H9 (cell line): ENCODE results near the gene ZFAND3. TPM values are rescaled to one million over a fixed set of nuclear protein-coding genes. Genes with fewer than 3 reads are reported as not detected.

ENCODE experiments used
- DNase-seq: peaks from one replicate; pipeline ENCODE4 v3.0.0-alpha.2; 2017
- H2AFZ ChIP-seq: one replicate; pipeline ENCODE4 v1.6.1; 2013; ENCODE audit warnings: mild to moderate bottlenecking, low read length, control low read depth, moderate library complexity
- H2AK5ac ChIP-seq: 2 replicates; pipeline ENCODE4 v1.6.1; 2013; ENCODE audit warnings: low read length, control low read depth, mixed read lengths; ENCODE audit not compliant: insufficient read length
- H2BK120ac ChIP-seq: one replicate; pipeline ENCODE4 v1.6.1; 2013; ENCODE audit warnings: low read depth, mild to moderate bottlenecking, low read length, control low read depth, inconsistent platforms; ENCODE audit not compliant: poor library complexity, severe bottlenecking
- H2BK12ac ChIP-seq: 2 replicates; pipeline ENCODE4 v1.6.1; 2013; ENCODE audit warnings: low read length, control low read depth, mixed read lengths, low read depth; ENCODE audit not compliant: insufficient read length
- H2BK15ac ChIP-seq: 2 replicates; pipeline ENCODE4 v1.6.1; 2013; ENCODE audit warnings: low read depth, low read length, control low read depth
- H2BK20ac ChIP-seq: one replicate; pipeline ENCODE4 v1.6.1; 2013; ENCODE audit warnings: low read depth, mild to moderate bottlenecking, low read length, control low read depth, inconsistent platforms; ENCODE audit not compliant: poor library complexity, severe bottlenecking
- H2BK5ac ChIP-seq: 2 replicates; pipeline ENCODE4 v1.6.1; 2013; ENCODE audit warnings: low read length, control low read depth, mixed read lengths; ENCODE audit not compliant: insufficient read length
- H3K14ac ChIP-seq: 2 replicates; pipeline ENCODE4 v1.6.1; 2013; ENCODE audit warnings: low read length, control low read depth; ENCODE audit not compliant: insufficient read depth
- H3K18ac ChIP-seq: 2 replicates; pipeline ENCODE4 v1.6.1; 2013; ENCODE audit warnings: low read depth, mild to moderate bottlenecking, mixed read lengths, low read length, control low read depth; ENCODE audit not compliant: insufficient read length
- H3K23ac ChIP-seq: 2 replicates; pipeline ENCODE4 v1.6.1; 2013; ENCODE audit warnings: low read length, control low read depth, mixed read lengths, low read depth; ENCODE audit not compliant: insufficient read length
- H3K23me2 ChIP-seq: 2 replicates; pipeline ENCODE4 v1.6.1; 2013; ENCODE audit warnings: low read depth, mild to moderate bottlenecking, mixed read lengths, low read length, control low read depth; ENCODE audit not compliant: insufficient read length, poor library complexity, severe bottlenecking
- H3K27ac ChIP-seq: 2 replicates; pipeline ENCODE4 v1.5.1; 2013; ENCODE audit warnings: low read length, control low read depth, mixed read lengths, low read depth; ENCODE audit not compliant: insufficient read length
- H3K27me3 ChIP-seq: 2 replicates; pipeline ENCODE4 v1.6.1; 2013; ENCODE audit warnings: low read length, control low read depth, inconsistent platforms; ENCODE audit not compliant: insufficient read depth
- H3K4ac ChIP-seq: 2 replicates; pipeline ENCODE4 v1.6.1; 2013; ENCODE audit warnings: low read depth, mild to moderate bottlenecking, control low read depth, inconsistent platforms, low read length, moderate library complexity
- H3K4me1 ChIP-seq: 2 replicates; pipeline ENCODE4 v1.6.1; 2013; ENCODE audit warnings: low read length, control low read depth, inconsistent platforms; ENCODE audit not compliant: insufficient read depth
- H3K4me2 ChIP-seq: 2 replicates; pipeline ENCODE4 v1.6.1; 2013; ENCODE audit warnings: low read length, control low read depth, mixed read lengths; ENCODE audit not compliant: insufficient read length, insufficient read depth
- H3K56ac ChIP-seq: 2 replicates; pipeline ENCODE4 v1.6.1; 2013; ENCODE audit warnings: low read depth, mild to moderate bottlenecking, mixed read lengths, low read length, control low read depth; ENCODE audit not compliant: insufficient read length
- H3K79me1 ChIP-seq: 2 replicates; pipeline ENCODE4 v1.6.1; 2013; ENCODE audit warnings: low read depth, mild to moderate bottlenecking, moderate library complexity, low read length, control low read depth, inconsistent platforms; ENCODE audit not compliant: insufficient read depth, poor library complexity, severe bottlenecking
- H3K79me2 ChIP-seq: 2 replicates; pipeline ENCODE4 v1.6.1; 2013; ENCODE audit warnings: low read length, control low read depth, inconsistent platforms; ENCODE audit not compliant: insufficient read depth
- H3K9ac ChIP-seq: 2 replicates; pipeline ENCODE4 v1.6.1; 2013; ENCODE audit warnings: low read length, control low read depth, mixed read lengths; ENCODE audit not compliant: insufficient read length; ENCODE audit errors: extremely low read depth
- H3K9me3 ChIP-seq: one replicate; pipeline ENCODE4 v1.6.1; 2013; ENCODE audit warnings: low read depth, low read length, inconsistent platforms; ENCODE audit not compliant: control insufficient read depth
- H3T11ph ChIP-seq: one replicate; pipeline ENCODE4 v1.6.1; 2013; ENCODE audit warnings: mild to moderate bottlenecking, low read length, control low read depth, inconsistent platforms
- H4K20me1 ChIP-seq: one replicate; pipeline ENCODE4 v1.6.1; 2013; ENCODE audit not compliant: control insufficient read depth, insufficient read length, insufficient read depth
- H4K5ac ChIP-seq: 2 replicates; pipeline ENCODE4 v1.6.1; 2013; ENCODE audit warnings: low read depth, mild to moderate bottlenecking, mixed read lengths, low read length, control low read depth; ENCODE audit not compliant: insufficient read length
- H4K8ac ChIP-seq: replicated peaks from 2 replicates; pipeline ENCODE4 v1.6.1; 2013; ENCODE audit warnings: low read length, control low read depth, mixed read lengths, low read depth; ENCODE audit not compliant: insufficient read length
- H4K91ac ChIP-seq: 2 replicates; pipeline ENCODE4 v1.6.1; 2013; ENCODE audit warnings: low read depth, mild to moderate bottlenecking, moderate library complexity, mixed read lengths, low read length, control low read depth; ENCODE audit not compliant: insufficient read length
- H3K27ac Mint-ChIP-seq, 3 experiments: 2 replicates in 2 of 3; 3 replicates in 1 of 3; pipeline ENCODE4 v1.8.0; 2020 to 2021; ENCODE audit warnings: mixed read lengths in 3 of 3, mild to moderate bottlenecking in 1 of 3, moderate library complexity in 1 of 3
- H3K27me3 Mint-ChIP-seq: 2 replicates; pipeline ENCODE4 v1.8.0; 2021; ENCODE audit warnings: low read depth, mild to moderate bottlenecking, moderate library complexity, mixed read lengths
- H3K36me3 Mint-ChIP-seq, 3 experiments: 2 replicates in 2 of 3; 3 replicates in 1 of 3; pipeline ENCODE4 v1.8.0; 2020 to 2021; ENCODE audit warnings: low read depth in 3 of 3, mixed read lengths in 3 of 3; ENCODE audit not compliant: insufficient read depth in 1 of 3
- H3K4me1 Mint-ChIP-seq, 2 experiments: 2 replicates each; pipeline ENCODE4 v1.8.0; 2020; ENCODE audit warnings: mixed read lengths in 2 of 2
- H3K4me3 Mint-ChIP-seq, 2 experiments: 2 replicates in 1 of 2; 3 replicates in 1 of 2; pipeline ENCODE4 v1.8.0; 2020 to 2021; ENCODE audit warnings: mild to moderate bottlenecking in 2 of 2, mixed read lengths in 2 of 2, moderate library complexity in 1 of 2
- H3K9me3 Mint-ChIP-seq, 2 experiments: 2 replicates in 1 of 2; 3 replicates in 1 of 2; pipeline ENCODE4 v1.8.0; 2020; ENCODE audit warnings: mild to moderate bottlenecking in 2 of 2, mixed read lengths in 2 of 2, moderate library complexity in 1 of 2
- WGBS: extraction: QIAGEN DNeasy Blood & Tissue Kit; methylation state at CpG from one replicate; pipeline ENCODE4 v1.1.7; 2013; ENCODE audit warnings: missing lambda C conversion rate, low lambda C conversion rate, mixed read lengths; ENCODE audit not compliant: insufficient read length; ENCODE audit errors: extremely low coverage; 5-methylcytosine and 5-hydroxymethylcytosine counted together
- total RNA-seq: library from RNA; stranded (reverse); gene quantifications from 2 replicates; pipeline ENCODE4 v1.2.1, GENCODE V29; 2021
- TF ChIP-seq, protein P1 (sequence below): fragments of 200-600 bp; sonication (generic); conservative IDR thresholded peaks from 3 replicates; pipeline ENCODE4 v1.8.0; 2021; ENCODE audit warnings: antibody characterized with exemption, mild to moderate bottlenecking

The ZFAND3 gene
- total RNA-seq, 1 experiment from 2014 or later = 57.7 TPM

DNA sequence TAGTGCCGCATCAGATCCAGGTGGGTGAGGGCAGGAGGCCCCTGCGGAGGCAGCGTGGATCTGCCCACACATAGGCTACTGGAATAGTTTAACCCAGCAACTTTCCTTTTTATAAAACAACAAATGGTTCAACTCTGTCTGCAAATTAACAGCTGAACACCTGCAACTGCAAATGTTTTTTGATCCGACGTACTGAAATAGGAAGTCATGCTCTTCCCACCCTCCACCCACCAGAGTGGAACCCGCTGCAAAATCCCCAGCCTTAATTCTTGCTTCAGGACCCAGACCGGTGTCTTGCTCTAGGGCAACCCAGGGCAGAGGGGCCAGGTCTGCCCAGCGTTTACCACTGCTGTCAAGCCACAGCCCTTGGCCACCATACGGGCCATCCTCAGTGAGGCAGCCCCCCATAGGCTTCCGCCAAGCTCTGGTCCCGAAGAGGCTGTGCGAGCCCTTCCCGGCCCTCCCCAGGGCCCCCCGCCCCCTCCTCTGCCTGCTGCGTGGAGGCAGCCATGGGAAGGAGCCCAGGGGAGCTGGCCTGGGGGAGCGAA is 334.3 kb downstream of the ZFAND3 start:
- Histone ChIP-seq H3K27me3 (no peaks in the 10 kb centered on the region), H2AK5ac (no peak overlapping the region), H3K4ac (no peak overlapping the region), H3K14ac (no peak overlapping the region), H3K9ac (no peak overlapping the region), H4K20me1 (no peaks in the 10 kb centered on the region), H3K56ac (no peak overlapping the region), H2BK20ac (no peak overlapping the region), H3K4me2 (no peak overlapping the region), H2BK12ac (no peak overlapping the region), H3K79me2 (no peaks in the 10 kb centered on the region), H4K8ac (no peak overlapping the region), H3K4me1 (no peaks in the 10 kb centered on the region), H3K79me1 (no peaks in the 10 kb centered on the region), H2AFZ (no peak overlapping the region), H2BK5ac (no peak overlapping the region), H3K18ac (no peak overlapping the region), H3T11ph (no peak overlapping the region), H3K9me3 (no peaks in the 10 kb centered on the region), H2BK15ac (no peak overlapping the region), H4K91ac (no peak overlapping the region), H3K27ac (no peak overlapping the region), H4K5ac (no peak overlapping the region), H2BK120ac (no peak overlapping the region), H3K23ac (no peak overlapping the region), H3K23me2 (no peaks in the 10 kb centered on the region)
- H3K27me3 Mint-ChIP-seq = no peaks in the 10 kb centered on the region
- H3K9me3 Mint-ChIP-seq = no peaks in the 10 kb centered on the region
- H3K36me3 Mint-ChIP-seq = peaks cover 0 to 7% (median 0%) of the 10 kb centered on the region in 3 experiments; a peak in 2 of 7 replicates
- DNase-seq = no peak
- peaks cover 15 to 24% of the 10 kb centered on the region in 2 experiments for H3K4me1 Mint-ChIP-seq
- TF ChIP-seq, protein P1, sequence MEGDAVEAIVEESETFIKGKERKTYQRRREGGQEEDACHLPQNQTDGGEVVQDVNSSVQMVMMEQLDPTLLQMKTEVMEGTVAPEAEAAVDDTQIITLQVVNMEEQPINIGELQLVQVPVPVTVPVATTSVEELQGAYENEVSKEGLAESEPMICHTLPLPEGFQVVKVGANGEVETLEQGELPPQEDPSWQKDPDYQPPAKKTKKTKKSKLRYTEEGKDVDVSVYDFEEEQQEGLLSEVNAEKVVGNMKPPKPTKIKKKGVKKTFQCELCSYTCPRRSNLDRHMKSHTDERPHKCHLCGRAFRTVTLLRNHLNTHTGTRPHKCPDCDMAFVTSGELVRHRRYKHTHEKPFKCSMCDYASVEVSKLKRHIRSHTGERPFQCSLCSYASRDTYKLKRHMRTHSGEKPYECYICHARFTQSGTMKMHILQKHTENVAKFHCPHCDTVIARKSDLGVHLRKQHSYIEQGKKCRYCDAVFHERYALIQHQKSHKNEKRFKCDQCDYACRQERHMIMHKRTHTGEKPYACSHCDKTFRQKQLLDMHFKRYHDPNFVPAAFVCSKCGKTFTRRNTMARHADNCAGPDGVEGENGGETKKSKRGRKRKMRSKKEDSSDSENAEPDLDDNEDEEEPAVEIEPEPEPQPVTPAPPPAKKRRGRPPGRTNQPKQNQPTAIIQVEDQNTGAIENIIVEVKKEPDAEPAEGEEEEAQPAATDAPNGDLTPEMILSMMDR = no peak
- H3K4me3 Mint-ChIP-seq = no peak overlapping the region
- no CpG with 5 or more reads among the region's 16 CpGs for WGBS
- peak overlapping the region in 2 of 3 experiments; percentile 44 to 89; a peak in 4 of 7 replicates for H3K27ac Mint-ChIP-seq
